ENCODE data around the gene ZBTB16. TPM values are rescaled to one million over a fixed set of nuclear protein-coding genes. Genes with fewer than 3 reads are reported as not detected.

ZBTB16 gene
- total RNA-seq, 3 donors from 2014 or later: 236 to 358 (median 271) TPM

DNA sequence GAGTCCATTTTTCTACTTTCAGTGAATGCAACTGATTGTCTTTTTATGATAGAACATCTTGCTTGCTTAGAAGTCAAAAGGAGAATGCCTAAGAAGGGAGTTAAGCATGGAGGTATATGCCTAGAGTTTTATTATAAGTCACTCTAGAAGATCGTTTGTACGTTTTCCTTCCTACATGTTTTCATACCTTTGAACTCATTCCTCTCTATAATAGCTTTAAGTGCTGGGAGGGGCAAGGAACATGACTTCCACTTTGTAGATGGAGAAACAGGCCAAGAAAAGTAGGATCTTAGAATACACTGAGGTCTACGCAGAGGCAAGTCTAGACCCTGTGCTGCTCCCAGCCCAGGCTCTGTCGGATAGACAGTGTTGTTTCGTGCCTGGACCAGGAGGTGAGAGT lies 114.3 kb downstream of the ZBTB16 start:
- no peak for DNase-seq (ENCODE audit: low spot score in 2 of 2)
- TF ChIP-seq, protein P1, sequence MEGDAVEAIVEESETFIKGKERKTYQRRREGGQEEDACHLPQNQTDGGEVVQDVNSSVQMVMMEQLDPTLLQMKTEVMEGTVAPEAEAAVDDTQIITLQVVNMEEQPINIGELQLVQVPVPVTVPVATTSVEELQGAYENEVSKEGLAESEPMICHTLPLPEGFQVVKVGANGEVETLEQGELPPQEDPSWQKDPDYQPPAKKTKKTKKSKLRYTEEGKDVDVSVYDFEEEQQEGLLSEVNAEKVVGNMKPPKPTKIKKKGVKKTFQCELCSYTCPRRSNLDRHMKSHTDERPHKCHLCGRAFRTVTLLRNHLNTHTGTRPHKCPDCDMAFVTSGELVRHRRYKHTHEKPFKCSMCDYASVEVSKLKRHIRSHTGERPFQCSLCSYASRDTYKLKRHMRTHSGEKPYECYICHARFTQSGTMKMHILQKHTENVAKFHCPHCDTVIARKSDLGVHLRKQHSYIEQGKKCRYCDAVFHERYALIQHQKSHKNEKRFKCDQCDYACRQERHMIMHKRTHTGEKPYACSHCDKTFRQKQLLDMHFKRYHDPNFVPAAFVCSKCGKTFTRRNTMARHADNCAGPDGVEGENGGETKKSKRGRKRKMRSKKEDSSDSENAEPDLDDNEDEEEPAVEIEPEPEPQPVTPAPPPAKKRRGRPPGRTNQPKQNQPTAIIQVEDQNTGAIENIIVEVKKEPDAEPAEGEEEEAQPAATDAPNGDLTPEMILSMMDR (IDR thresholded peaks at IDR 0.05): no peak
- TF ChIP-seq POLR2AphosphoS5 (IDR thresholded peaks at IDR 0.05): no peak
- TF ChIP-seq POLR2A (IDR thresholded peaks at IDR 0.05): no peak
- H3K4me3 ChIP-seq: no peak overlapping the region
- H3K36me3 ChIP-seq: no peaks in the 10 kb centered on the region
- no peaks in the 10 kb centered on the region for H3K9me3 ChIP-seq
- H3K27me3 ChIP-seq: no peaks in the 10 kb centered on the region
- intact Hi-C loops (cut with DNase I; ENCODE audit: low total_unique reads): no loop called here
- H3K27ac ChIP-seq: peak overlapping the region; percentile 93 to 96
- H3K4me1 ChIP-seq: peaks cover 36 to 89% of the 10 kb centered on the region in 2 donors

GRCh38 chr11:114174712-114175495 lies 115.4 kb downstream of the ZBTB16 start:
- H3K27ac ChIP-seq: peak overlapping the region; percentile 33 to 96
- H3K4me1 ChIP-seq: peaks cover 30 to 82% of the 10 kb centered on the region in 2 donors
- no peak for DNase-seq (ENCODE audit: low spot score in 2 of 2)
- H3K4me3 ChIP-seq: no peak overlapping the region
- no peaks in the 10 kb centered on the region for H3K27me3 ChIP-seq
- no peaks in the 10 kb centered on the region for H3K9me3 ChIP-seq
- no peak for TF ChIP-seq POLR2A (IDR thresholded peaks at IDR 0.05)
- no peak for TF ChIP-seq POLR2AphosphoS5 (IDR thresholded peaks at IDR 0.05)
- TF ChIP-seq, protein P1 (IDR thresholded peaks at IDR 0.05): no peak
- intact Hi-C loops (cut with DNase I; ENCODE audit: low total_unique reads): no loop called here
- H3K36me3 ChIP-seq: no peaks in the 10 kb centered on the region

DNA sequence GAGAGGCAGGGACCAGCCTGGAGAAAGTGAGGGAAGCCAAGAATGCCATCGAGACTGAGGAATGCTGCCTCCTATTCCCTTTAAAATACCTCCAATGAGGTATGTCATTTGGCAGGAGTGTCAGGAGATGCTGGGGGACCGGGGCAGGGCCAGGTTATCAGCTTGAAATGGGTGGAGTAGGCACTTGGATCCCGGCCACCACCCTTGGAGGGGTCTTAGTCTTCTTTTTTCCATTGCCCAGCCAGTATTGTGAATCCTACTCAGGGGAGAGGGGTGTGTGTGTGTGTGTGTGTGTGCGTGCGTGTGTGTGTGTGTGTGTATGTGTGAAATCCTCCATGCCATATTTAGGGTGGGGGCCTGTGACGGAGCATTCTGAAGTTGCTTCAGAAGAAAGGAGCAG lies 116.2 kb downstream of the ZBTB16 start:
- Histone ChIP-seq H3K36me3 (no peaks in the 10 kb centered on the region), H3K27me3 (no peaks in the 10 kb centered on the region), H3K9me3 (no peaks in the 10 kb centered on the region), H3K4me1 (peaks cover 27 to 83% of the 10 kb centered on the region in 2 donors), H3K27ac (peak overlapping the region; percentile 91 to 96), H3K4me3 (no peak overlapping the region)
- DNase-seq (ENCODE audit: low spot score in 2 of 2): no peak
- TF ChIP-seq POLR2AphosphoS5 (IDR thresholded peaks at IDR 0.05): no peak
- TF ChIP-seq, protein P1 (IDR thresholded peaks at IDR 0.05): no peak
- no peak for TF ChIP-seq POLR2A (IDR thresholded peaks at IDR 0.05)
- intact Hi-C loops (cut with DNase I; ENCODE audit: low total_unique reads): no loop called here

GRCh38 chr11:114176321-114176720 lies 116.8 kb downstream of the ZBTB16 start:
- no peak for DNase-seq (ENCODE audit: low spot score in 2 of 2)
- peaks cover 27 to 84% of the 10 kb centered on the region in 2 donors for H3K4me1 ChIP-seq
- peak overlapping the region; percentile 91 to 96 for H3K27ac ChIP-seq
- no peak for TF ChIP-seq POLR2A (IDR thresholded peaks at IDR 0.05)
- TF ChIP-seq POLR2AphosphoS5 (IDR thresholded peaks at IDR 0.05): no peak
- TF ChIP-seq, protein P1 (IDR thresholded peaks at IDR 0.05): no peak
- no peak overlapping the region for H3K4me3 ChIP-seq
- no peaks in the 10 kb centered on the region for H3K27me3 ChIP-seq
- no peaks in the 10 kb centered on the region for H3K36me3 ChIP-seq
- intact Hi-C loops (cut with DNase I; ENCODE audit: low total_unique reads): no loop called here
- no peaks in the 10 kb centered on the region for H3K9me3 ChIP-seq

GRCh38 chr11:114178656-114179055 lies 119.1 kb downstream of the ZBTB16 start:
- Histone ChIP-seq H3K27me3 (no peaks in the 10 kb centered on the region), H3K4me3 (peak overlapping the region in 1 of 3 donors; percentile 9), H3K36me3 (no peaks in the 10 kb centered on the region), H3K9me3 (no peaks in the 10 kb centered on the region), H3K4me1 (peaks cover 15 to 69% of the 10 kb centered on the region in 2 donors), H3K27ac (peak overlapping the region; percentile 91 to 96)
- intact Hi-C loops (cut with DNase I; ENCODE audit: low total_unique reads): no loop called here
- DNase-seq (ENCODE audit: low spot score in 2 of 2): no peak
- TF ChIP-seq POLR2A (IDR thresholded peaks at IDR 0.05): no peak
- no peak for TF ChIP-seq POLR2AphosphoS5 (IDR thresholded peaks at IDR 0.05)
- TF ChIP-seq, protein P1 (IDR thresholded peaks at IDR 0.05): no peak
